Measurements from ENCODE around the gene PDZD2. TPM values are rescaled to one million over a fixed set of nuclear protein-coding genes. Genes with fewer than 3 reads are reported as not detected.

The PDZD2 gene
- polyA plus RNA-seq, 1 donor from 2014 or later: 3.1 TPM

DNA sequence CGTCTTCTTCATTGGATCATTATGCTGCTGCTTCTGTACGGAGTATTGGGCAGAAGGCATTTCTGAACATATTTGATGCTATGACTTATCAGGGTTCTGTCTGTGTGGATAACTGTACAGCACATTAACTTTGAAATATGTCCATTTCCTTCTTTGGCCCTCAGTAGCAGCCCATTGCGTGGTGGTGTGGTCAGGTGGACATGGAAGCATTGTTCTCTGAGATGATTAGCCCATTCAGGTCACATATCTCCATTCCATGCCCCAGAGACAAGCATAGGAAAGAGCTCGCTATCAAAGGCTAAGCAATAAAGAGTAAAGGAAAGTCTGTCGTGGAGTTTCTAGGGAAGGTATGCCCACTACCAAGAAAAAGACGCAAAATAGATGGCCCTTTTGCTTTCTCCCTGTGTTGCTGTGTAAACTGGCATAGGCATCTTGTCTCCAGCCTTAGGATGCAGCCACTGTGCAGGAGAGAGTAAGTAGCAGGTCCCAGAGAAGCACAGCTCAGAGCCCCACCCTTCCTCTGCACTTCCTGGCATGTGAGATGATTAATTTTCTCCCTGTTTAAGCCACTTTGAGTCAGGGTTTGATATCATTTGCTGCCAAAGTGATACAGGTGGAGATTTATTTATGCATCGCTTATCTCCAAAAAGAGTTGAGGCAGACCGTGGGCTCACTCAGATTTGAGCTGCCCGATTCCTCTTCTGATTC lies 221.9 kb downstream of the PDZD2 start:
- Histone ChIP-seq H3K4me3 (ENCODE audit: low read length) (no peak overlapping the region), H4K20me1 (ENCODE audit: insufficient read depth) (no peaks in the 10 kb centered on the region), H3K4me2 (ENCODE audit: low read length) (no peak overlapping the region), H3K9ac (ENCODE audit: low read length) (no peak overlapping the region), H3K79me2 (replicated peaks; ENCODE audit: insufficient read depth, low read length) (no peaks in the 10 kb centered on the region), H2AFZ (ENCODE audit: low read depth, low read length) (no peak overlapping the region), H3K36me3 (ENCODE audit: insufficient read depth, low read length) (no peaks in the 10 kb centered on the region), H3F3A (ENCODE audit: insufficient read depth, low read length, poor library complexity, severe bottlenecking) (no peaks in the 10 kb centered on the region), H3K9me3 (ENCODE audit: low read length) (peaks cover 11% of the 10 kb centered on the region), H3K9me2 (ENCODE audit: insufficient read depth, low read length) (no peaks in the 10 kb centered on the region), H3K27ac (ENCODE audit: low read length) (no peak overlapping the region), H3K27me3 (ENCODE audit: insufficient read depth, low read depth, low read length) (peaks cover 8% of the 10 kb centered on the region)
- TF ChIP-seq TAF1 (IDR thresholded peaks at IDR 0.05; ENCODE audit: low read depth) (no peak), EP300 (conservative IDR thresholded peaks at IDR 0.05; ENCODE audit: poor library complexity, severe bottlenecking) (no peak), RAD21 (conservative IDR thresholded peaks at IDR 0.05) (no peak), MXI1 (conservative IDR thresholded peaks at IDR 0.05; ENCODE audit: poor library complexity, severe bottlenecking) (no peak), EZH2 (IDR thresholded peaks at IDR 0.05; ENCODE audit: borderline replicate concordance, insufficient read depth, low read length, poor library complexity, severe bottlenecking) (no peak), SMC3 (conservative IDR thresholded peaks at IDR 0.05; ENCODE audit: poor library complexity) (no peak)
- TF ChIP-seq, protein P1, sequence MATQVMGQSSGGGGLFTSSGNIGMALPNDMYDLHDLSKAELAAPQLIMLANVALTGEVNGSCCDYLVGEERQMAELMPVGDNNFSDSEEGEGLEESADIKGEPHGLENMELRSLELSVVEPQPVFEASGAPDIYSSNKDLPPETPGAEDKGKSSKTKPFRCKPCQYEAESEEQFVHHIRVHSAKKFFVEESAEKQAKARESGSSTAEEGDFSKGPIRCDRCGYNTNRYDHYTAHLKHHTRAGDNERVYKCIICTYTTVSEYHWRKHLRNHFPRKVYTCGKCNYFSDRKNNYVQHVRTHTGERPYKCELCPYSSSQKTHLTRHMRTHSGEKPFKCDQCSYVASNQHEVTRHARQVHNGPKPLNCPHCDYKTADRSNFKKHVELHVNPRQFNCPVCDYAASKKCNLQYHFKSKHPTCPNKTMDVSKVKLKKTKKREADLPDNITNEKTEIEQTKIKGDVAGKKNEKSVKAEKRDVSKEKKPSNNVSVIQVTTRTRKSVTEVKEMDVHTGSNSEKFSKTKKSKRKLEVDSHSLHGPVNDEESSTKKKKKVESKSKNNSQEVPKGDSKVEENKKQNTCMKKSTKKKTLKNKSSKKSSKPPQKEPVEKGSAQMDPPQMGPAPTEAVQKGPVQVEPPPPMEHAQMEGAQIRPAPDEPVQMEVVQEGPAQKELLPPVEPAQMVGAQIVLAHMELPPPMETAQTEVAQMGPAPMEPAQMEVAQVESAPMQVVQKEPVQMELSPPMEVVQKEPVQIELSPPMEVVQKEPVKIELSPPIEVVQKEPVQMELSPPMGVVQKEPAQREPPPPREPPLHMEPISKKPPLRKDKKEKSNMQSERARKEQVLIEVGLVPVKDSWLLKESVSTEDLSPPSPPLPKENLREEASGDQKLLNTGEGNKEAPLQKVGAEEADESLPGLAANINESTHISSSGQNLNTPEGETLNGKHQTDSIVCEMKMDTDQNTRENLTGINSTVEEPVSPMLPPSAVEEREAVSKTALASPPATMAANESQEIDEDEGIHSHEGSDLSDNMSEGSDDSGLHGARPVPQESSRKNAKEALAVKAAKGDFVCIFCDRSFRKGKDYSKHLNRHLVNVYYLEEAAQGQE (IDR thresholded peaks at IDR 0.05; ENCODE audit: borderline replicate concordance): no peak

DNA sequence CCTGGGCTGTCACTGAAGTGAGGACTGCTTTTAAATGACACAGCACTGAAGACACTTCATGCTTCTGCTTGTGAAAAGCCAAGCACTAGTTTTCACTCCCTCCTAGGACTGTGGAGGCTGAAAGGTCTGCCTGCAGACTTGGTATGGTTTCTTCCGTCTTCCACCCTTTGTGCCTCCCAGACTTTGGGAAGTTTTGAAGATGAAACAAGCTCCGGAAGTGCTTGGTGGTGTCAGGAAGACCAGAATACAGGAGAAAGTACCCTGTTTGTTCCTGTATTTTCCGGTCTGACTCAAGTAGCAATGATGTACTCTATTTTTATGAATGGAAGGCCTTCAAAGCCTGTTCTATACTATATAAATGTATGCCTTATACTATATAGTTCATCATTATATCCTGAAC lies 222.7 kb downstream of the PDZD2 start:
- Histone ChIP-seq H3K4me3 (ENCODE audit: low read length) (no peak overlapping the region), H3F3A (ENCODE audit: insufficient read depth, low read length, poor library complexity, severe bottlenecking) (no peaks in the 10 kb centered on the region), H3K4me2 (ENCODE audit: low read length) (no peak overlapping the region), H2AFZ (ENCODE audit: low read depth, low read length) (no peak overlapping the region), H3K27me3 (ENCODE audit: insufficient read depth, low read depth, low read length) (peaks cover under 1% of the 10 kb centered on the region), H4K20me1 (ENCODE audit: insufficient read depth) (no peaks in the 10 kb centered on the region), H3K27ac (ENCODE audit: low read length) (no peak overlapping the region), H3K9me2 (ENCODE audit: insufficient read depth, low read length) (no peaks in the 10 kb centered on the region), H3K9ac (ENCODE audit: low read length) (no peak overlapping the region), H3K9me3 (ENCODE audit: low read length) (peaks cover 11% of the 10 kb centered on the region), H3K79me2 (replicated peaks; ENCODE audit: insufficient read depth, low read length) (no peaks in the 10 kb centered on the region), H3K36me3 (ENCODE audit: insufficient read depth, low read length) (no peaks in the 10 kb centered on the region)
- TF ChIP-seq, protein P2, sequence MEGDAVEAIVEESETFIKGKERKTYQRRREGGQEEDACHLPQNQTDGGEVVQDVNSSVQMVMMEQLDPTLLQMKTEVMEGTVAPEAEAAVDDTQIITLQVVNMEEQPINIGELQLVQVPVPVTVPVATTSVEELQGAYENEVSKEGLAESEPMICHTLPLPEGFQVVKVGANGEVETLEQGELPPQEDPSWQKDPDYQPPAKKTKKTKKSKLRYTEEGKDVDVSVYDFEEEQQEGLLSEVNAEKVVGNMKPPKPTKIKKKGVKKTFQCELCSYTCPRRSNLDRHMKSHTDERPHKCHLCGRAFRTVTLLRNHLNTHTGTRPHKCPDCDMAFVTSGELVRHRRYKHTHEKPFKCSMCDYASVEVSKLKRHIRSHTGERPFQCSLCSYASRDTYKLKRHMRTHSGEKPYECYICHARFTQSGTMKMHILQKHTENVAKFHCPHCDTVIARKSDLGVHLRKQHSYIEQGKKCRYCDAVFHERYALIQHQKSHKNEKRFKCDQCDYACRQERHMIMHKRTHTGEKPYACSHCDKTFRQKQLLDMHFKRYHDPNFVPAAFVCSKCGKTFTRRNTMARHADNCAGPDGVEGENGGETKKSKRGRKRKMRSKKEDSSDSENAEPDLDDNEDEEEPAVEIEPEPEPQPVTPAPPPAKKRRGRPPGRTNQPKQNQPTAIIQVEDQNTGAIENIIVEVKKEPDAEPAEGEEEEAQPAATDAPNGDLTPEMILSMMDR (IDR thresholded peaks at IDR 0.05; ENCODE audit: poor library complexity, severe bottlenecking): no peak
- TF ChIP-seq EP300 (conservative IDR thresholded peaks at IDR 0.05; ENCODE audit: poor library complexity, severe bottlenecking) (no peak), SMC3 (conservative IDR thresholded peaks at IDR 0.05; ENCODE audit: poor library complexity) (no peak), EZH2 (IDR thresholded peaks at IDR 0.05; ENCODE audit: borderline replicate concordance, insufficient read depth, low read length, poor library complexity, severe bottlenecking) (no peak)
- TF ChIP-seq, protein P1 (IDR thresholded peaks at IDR 0.05; ENCODE audit: borderline replicate concordance): no peak
